ENCODE data around the gene GALE.
A peak's percentile ranks its signal among the peaks of the same experiment; 100 is the strongest.
"Not testable (repeated sequence)": the region's sequence is repeated elsewhere in the genome, so short reads cannot be mapped to it uniquely, and the experiment has no call there.

The GALE gene

GRCh38 chr1:23802809-23803342 lies 2.3 kb upstream of the GALE start:
- Mint-ChIP-seq H3K4me1 (ENCODE audit: low read depth) (peaks cover 16% of the 10 kb centered on the region), H3K27ac (peak overlapping the region; percentile 28)
- H3K4me3 Mint-ChIP-seq; H3K27me3 Mint-ChIP-seq (ENCODE audit: low read depth); H3K9me3 Mint-ChIP-seq; H3K36me3 Mint-ChIP-seq (ENCODE audit: low read depth); DNase-seq (ENCODE audit: low spot score): not testable (repeated sequence)

GRCh38 chr1:23801876-23802275 lies 1.3 kb upstream of the GALE start:
- Mint-ChIP-seq H3K4me3 (peak overlapping the region; percentile 36), H3K27ac (peak overlapping the region; percentile 47), H3K27me3 (ENCODE audit: low read depth) (no peaks in the 10 kb centered on the region), H3K9me3 (no peaks in the 10 kb centered on the region), H3K4me1 (ENCODE audit: low read depth) (peaks cover 14% of the 10 kb centered on the region), H3K36me3 (ENCODE audit: low read depth) (peaks cover 10% of the 10 kb centered on the region)
- no peak for DNase-seq (ENCODE audit: low spot score)

GRCh38 chr1:23801338-23801748 lies 789 bp upstream of the GALE start:
- Mint-ChIP-seq H3K27ac (peak overlapping the region; percentile 65), H3K36me3 (ENCODE audit: low read depth) (peaks cover 10% of the 10 kb centered on the region), H3K4me3 (peak overlapping the region; percentile 97), H3K9me3 (no peaks in the 10 kb centered on the region), H3K4me1 (ENCODE audit: low read depth) (peaks cover 14% of the 10 kb centered on the region), H3K27me3 (ENCODE audit: low read depth) (no peaks in the 10 kb centered on the region)
- no peak for DNase-seq (ENCODE audit: low spot score)

GRCh38 chr1:23799570-23800399 lies 769 bp downstream of the GALE start:
- peak overlapping the region; percentile 97 for H3K4me3 Mint-ChIP-seq
- peaks cover 11% of the 10 kb centered on the region for H3K36me3 Mint-ChIP-seq (ENCODE audit: low read depth)
- H3K27ac Mint-ChIP-seq: peak overlapping the region; percentile 95
- H3K9me3 Mint-ChIP-seq: no peaks in the 10 kb centered on the region
- H3K27me3 Mint-ChIP-seq (ENCODE audit: low read depth): no peaks in the 10 kb centered on the region
- peaks cover 14% of the 10 kb centered on the region for H3K4me1 Mint-ChIP-seq (ENCODE audit: low read depth)
- peak; percentile 51 for DNase-seq (ENCODE audit: low spot score)

- H3K36me3 Mint-ChIP-seq (ENCODE audit: low read depth): peaks cover 11% of the 10 kb centered on the region
- peaks cover 14% of the 10 kb centered on the region for H3K4me1 Mint-ChIP-seq (ENCODE audit: low read depth)
- H3K9me3 Mint-ChIP-seq: no peaks in the 10 kb centered on the region
- peak overlapping the region; percentile 95 for H3K27ac Mint-ChIP-seq
- DNase-seq (ENCODE audit: low spot score): no peak
- H3K27me3 Mint-ChIP-seq (ENCODE audit: low read depth): no peaks in the 10 kb centered on the region
- H3K4me3 Mint-ChIP-seq: peak overlapping the region; percentile 97
Observed at GRCh38 chr1:23799255-23799569, 1.3 kb downstream of the GALE start.

- H3K36me3 Mint-ChIP-seq (ENCODE audit: low read depth): peaks cover 11% of the 10 kb centered on the region
- H3K4me3 Mint-ChIP-seq: peak overlapping the region; percentile 28
- no peaks in the 10 kb centered on the region for H3K27me3 Mint-ChIP-seq (ENCODE audit: low read depth)
- H3K4me1 Mint-ChIP-seq (ENCODE audit: low read depth): peaks cover 14% of the 10 kb centered on the region
- peak overlapping the region; percentile 95 for H3K27ac Mint-ChIP-seq
- DNase-seq (ENCODE audit: low spot score): no peak
- H3K9me3 Mint-ChIP-seq: no peaks in the 10 kb centered on the region
Observed at GRCh38 chr1:23798662-23799142, 1.9 kb downstream of the GALE start.

- H3K4me3 Mint-ChIP-seq: no peak overlapping the region
- H3K4me1 Mint-ChIP-seq (ENCODE audit: low read depth): peaks cover 14% of the 10 kb centered on the region
- H3K27me3 Mint-ChIP-seq (ENCODE audit: low read depth): no peaks in the 10 kb centered on the region
- no peak for DNase-seq (ENCODE audit: low spot score)
- no peaks in the 10 kb centered on the region for H3K9me3 Mint-ChIP-seq
- peaks cover 15% of the 10 kb centered on the region for H3K36me3 Mint-ChIP-seq (ENCODE audit: low read depth)
- no peak overlapping the region for H3K27ac Mint-ChIP-seq
Observed at GRCh38 chr1:23797478-23798448, 2.8 kb downstream of the GALE start.

GRCh38 chr1:23796466-23797271 lies 3.9 kb downstream of the GALE start:
- H3K27me3 Mint-ChIP-seq (ENCODE audit: low read depth): no peaks in the 10 kb centered on the region
- no peak overlapping the region for H3K27ac Mint-ChIP-seq
- no peaks in the 10 kb centered on the region for H3K9me3 Mint-ChIP-seq
- no peak overlapping the region for H3K4me3 Mint-ChIP-seq
- peaks cover 16% of the 10 kb centered on the region for H3K36me3 Mint-ChIP-seq (ENCODE audit: low read depth)
- H3K4me1 Mint-ChIP-seq (ENCODE audit: low read depth): peaks cover 15% of the 10 kb centered on the region
- DNase-seq (ENCODE audit: low spot score): no peak

GRCh38 chr1:23795676-23796465 lies 4.7 kb downstream of the GALE start:
- H3K36me3 Mint-ChIP-seq (ENCODE audit: low read depth): peaks cover 21% of the 10 kb centered on the region
- no peaks in the 10 kb centered on the region for H3K9me3 Mint-ChIP-seq
- H3K4me3 Mint-ChIP-seq: no peak overlapping the region
- no peak for DNase-seq (ENCODE audit: low spot score)
- peaks cover 16% of the 10 kb centered on the region for H3K4me1 Mint-ChIP-seq (ENCODE audit: low read depth)
- H3K27ac Mint-ChIP-seq: no peak overlapping the region
- H3K27me3 Mint-ChIP-seq (ENCODE audit: low read depth): no peaks in the 10 kb centered on the region

GRCh38 chr1:23794732-23795182 lies 5.8 kb downstream of the GALE start:
- not testable (repeated sequence) for H3K27ac Mint-ChIP-seq; DNase-seq (ENCODE audit: low spot score); H3K27me3 Mint-ChIP-seq (ENCODE audit: low read depth); H3K9me3 Mint-ChIP-seq; H3K4me3 Mint-ChIP-seq
- Mint-ChIP-seq H3K36me3 (ENCODE audit: low read depth) (peaks cover 21% of the 10 kb centered on the region), H3K4me1 (ENCODE audit: low read depth) (peaks cover 19% of the 10 kb centered on the region)

GRCh38 chr1:23793861-23794731 lies 6.5 kb downstream of the GALE start:
- Mint-ChIP-seq H3K27ac (no peak overlapping the region), H3K36me3 (ENCODE audit: low read depth) (peaks cover 23% of the 10 kb centered on the region), H3K9me3 (no peaks in the 10 kb centered on the region), H3K27me3 (ENCODE audit: low read depth) (no peaks in the 10 kb centered on the region), H3K4me1 (ENCODE audit: low read depth) (peaks cover 14% of the 10 kb centered on the region), H3K4me3 (no peak overlapping the region)
- no peak for DNase-seq (ENCODE audit: low spot score)
